ENCODE measurements around the gene ADCY4. TPM values are rescaled to one million over a fixed set of nuclear protein-coding genes. Genes with fewer than 3 reads are reported as not detected.

ADCY4 gene
- total RNA-seq, 1 experiment from 2014 or later = 0.86 TPM

DNA sequence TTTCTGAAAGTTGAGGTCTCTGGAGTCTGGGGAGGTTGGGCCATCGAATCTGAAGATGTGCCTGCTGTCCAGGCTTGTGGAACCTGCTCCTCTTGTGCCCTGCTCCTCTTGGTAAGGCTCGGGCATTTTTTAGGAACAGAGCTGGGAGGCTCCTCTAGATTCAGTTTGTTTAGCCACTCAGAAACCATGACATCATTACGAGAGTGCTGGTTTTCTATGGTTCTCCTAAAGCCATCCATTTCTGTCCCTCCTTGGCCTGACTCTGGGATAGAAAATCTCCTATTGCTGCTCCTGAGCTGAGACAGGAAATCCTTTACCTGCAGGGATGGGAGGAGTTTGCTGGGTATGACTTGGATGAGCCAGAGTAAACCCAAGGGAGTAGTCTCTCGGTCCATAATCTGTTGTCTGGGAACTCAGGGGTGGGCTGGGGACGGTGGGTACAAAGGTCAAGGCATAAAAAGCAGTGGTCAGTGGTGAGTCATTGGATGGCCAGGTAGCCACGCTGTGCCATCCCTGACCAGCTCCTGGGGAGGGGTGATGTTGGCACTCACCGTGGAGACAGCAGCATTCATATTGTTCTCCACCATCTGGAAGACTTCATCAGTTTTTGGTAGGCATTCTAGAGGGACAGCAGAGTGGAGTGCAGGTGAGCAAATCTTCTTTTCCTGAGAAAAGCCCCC is 2.4 kb upstream of the ADCY4 start:
- CTCF ChIA-PET = interaction anchor here (1.1 to 1.2 kb wide), 2 partner anchors 94 to 105 kb away, joined by 3 to 6 read pairs; no protein-coding TSS in a partner anchor
- no peaks in the 10 kb centered on the region for H3K9me2 ChIP-seq (ENCODE audit: insufficient read depth)
- no peak for DNase-seq (ENCODE audit: low read depth, low spot score)
- RAD21 ChIA-PET (ENCODE audit: low non-redundant PET in 1 of 2, low total read pairs in 2 of 2, uncharacterized antibody in 2 of 2, unreplicated experiment in 2 of 2) = no interaction called here
- H3K27me3 ChIP-seq (ENCODE audit: insufficient read depth, low read length) = no peaks in the 10 kb centered on the region
- intact Hi-C loops (cut with micrococcal nuclease) = no loop called here
- no peaks in the 10 kb centered on the region for H4K20me1 ChIP-seq (ENCODE audit: insufficient read depth)
- H3K79me2 ChIP-seq (ENCODE audit: insufficient read depth, low read length) = no peaks in the 10 kb centered on the region
- BruUV-seq (replicated peaks) = no TSS peak
- no peak for TF ChIP-seq SRF (IDR thresholded peaks at IDR 0.05; ENCODE audit: low read depth)
- no peak for TF ChIP-seq POLR2A (IDR thresholded peaks at IDR 0.05; ENCODE audit: borderline replicate concordance, extremely low read depth, insufficient read depth, insufficient read length)
- TF ChIP-seq YY1 (IDR thresholded peaks at IDR 0.05; ENCODE audit: extremely low read depth, insufficient replicate concordance, low read depth, low read length) = no peak
- TF ChIP-seq ELF1 (IDR thresholded peaks at IDR 0.05; ENCODE audit: borderline replicate concordance, low read depth) = no peak
- H3K4me3 ChIP-seq (replicated peaks in 1 of 2; ENCODE audit: low read depth in 1 of 2, low read length in 2 of 2) = no peak overlapping the region
- H3K36me3 ChIP-seq (ENCODE audit: control insufficient read depth in 1 of 2, insufficient read depth in 2 of 2, low read length in 2 of 2) = no peaks in the 10 kb centered on the region
- no peaks in the 10 kb centered on the region for H3K9me3 ChIP-seq (ENCODE audit: control insufficient read depth in 1 of 2, insufficient read depth in 1 of 2, low read depth in 1 of 2, low read length in 2 of 2)
- ATAC-seq = no peak
- H3K4me2 ChIP-seq (ENCODE audit: low read length) = no peak overlapping the region
- no peak overlapping the region for H3K9ac ChIP-seq (ENCODE audit: low read length)
- H3K4me1 ChIP-seq (ENCODE audit: control insufficient read depth in 1 of 2, insufficient read depth in 2 of 2, low read length in 2 of 2) = peaks cover 4 to 12% of the 10 kb centered on the region in 2 experiments
- no peak overlapping the region for H2AFZ ChIP-seq (ENCODE audit: low read depth, low read length, poor library complexity, severe bottlenecking)
- POLR2A ChIA-PET = no interaction called here
- no peak overlapping the region for H3K27ac ChIP-seq (ENCODE audit: low read depth, low read length)

DNA sequence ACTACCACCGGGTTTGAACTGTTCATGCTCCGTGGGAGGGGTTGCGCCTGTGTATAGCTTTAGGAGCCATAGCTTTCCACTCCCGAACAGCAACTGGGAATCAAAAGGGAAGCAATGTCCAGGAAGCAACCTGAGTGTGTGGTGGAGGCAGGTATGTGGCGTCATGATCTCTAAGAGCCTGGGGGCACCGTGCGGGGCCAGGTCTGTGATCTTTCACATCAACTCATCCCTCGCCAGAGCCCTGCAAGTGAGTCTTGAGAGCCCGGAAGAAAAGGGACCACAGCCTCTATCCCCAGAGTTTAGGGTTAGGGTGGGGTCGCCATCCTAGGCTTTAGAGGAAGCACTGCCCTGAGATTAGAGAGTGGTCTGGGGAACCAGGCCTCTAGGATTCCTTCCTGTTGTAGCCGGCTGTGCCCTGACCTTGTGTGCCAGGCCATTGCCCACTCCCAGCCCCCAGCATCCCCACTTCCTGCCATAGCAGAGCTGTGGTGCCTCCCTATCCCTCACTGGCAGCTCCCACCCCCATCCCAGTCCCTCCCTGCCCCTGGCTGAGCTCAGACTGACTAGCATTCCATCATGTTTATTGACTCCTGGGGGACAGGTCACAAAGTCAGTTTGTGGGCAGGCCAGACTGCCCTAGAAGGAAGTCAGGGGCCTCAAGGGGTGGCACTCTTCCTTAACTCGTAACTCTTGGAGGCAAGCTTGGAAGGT is 745 bp upstream of the ADCY4 start:
- no peak overlapping the region for H3K4me3 ChIP-seq (replicated peaks in 1 of 2; ENCODE audit: low read depth in 1 of 2, low read length in 2 of 2)
- intact Hi-C loops (cut with micrococcal nuclease) = no loop called here
- no peak for DNase-seq (ENCODE audit: low read depth, low spot score)
- H3K9me2 ChIP-seq (ENCODE audit: insufficient read depth) = no peaks in the 10 kb centered on the region
- ATAC-seq = no peak
- POLR2A ChIA-PET = interaction anchor here (1.0 kb wide), 1 partner anchor 96 kb away, joined by 6 read pairs; no protein-coding TSS in a partner anchor
- no peak overlapping the region for H3K27ac ChIP-seq (ENCODE audit: low read depth, low read length)
- H3K36me3 ChIP-seq (ENCODE audit: control insufficient read depth in 1 of 2, insufficient read depth in 2 of 2, low read length in 2 of 2) = no peaks in the 10 kb centered on the region
- H3K4me1 ChIP-seq (ENCODE audit: control insufficient read depth in 1 of 2, insufficient read depth in 2 of 2, low read length in 2 of 2) = peaks cover 4 to 12% of the 10 kb centered on the region in 2 experiments
- no peaks in the 10 kb centered on the region for H3K9me3 ChIP-seq (ENCODE audit: control insufficient read depth in 1 of 2, insufficient read depth in 1 of 2, low read depth in 1 of 2, low read length in 2 of 2)
- CTCF ChIA-PET = interaction anchor here (1.1 to 6.3 kb wide), 2 partner anchors 95 to 106 kb away, joined by 3 to 162 read pairs; partner anchors contain the start of genes CBLN3 and KHNYN
- no peak for TF ChIP-seq ZNF274 (IDR thresholded peaks at IDR 0.05; ENCODE audit: low read depth, low read length)
- TF ChIP-seq ELF1 (IDR thresholded peaks at IDR 0.05; ENCODE audit: borderline replicate concordance, low read depth) = no peak
- no peak for TF ChIP-seq SIN3A (IDR thresholded peaks at IDR 0.05; ENCODE audit: low read depth)
- TF ChIP-seq EZH2phosphoT487 (IDR thresholded peaks at IDR 0.05; ENCODE audit: borderline replicate concordance) = no peak
- no peak for TF ChIP-seq SP1 (IDR thresholded peaks at IDR 0.05; ENCODE audit: low read depth)
- no peak for TF ChIP-seq CEBPB (IDR thresholded peaks at IDR 0.05; ENCODE audit: low read depth)
- no peak overlapping the region for H2AFZ ChIP-seq (ENCODE audit: low read depth, low read length, poor library complexity, severe bottlenecking)
- H3K27me3 ChIP-seq (ENCODE audit: insufficient read depth, low read length) = no peaks in the 10 kb centered on the region
- H3K4me2 ChIP-seq (ENCODE audit: low read length) = no peak overlapping the region
- no TSS peak for BruUV-seq (replicated peaks)
- no peaks in the 10 kb centered on the region for H3K79me2 ChIP-seq (ENCODE audit: insufficient read depth, low read length)
- H3K9ac ChIP-seq (ENCODE audit: low read length) = no peak overlapping the region
- RAD21 ChIA-PET (ENCODE audit: low non-redundant PET in 1 of 2, low total read pairs in 2 of 2, uncharacterized antibody in 2 of 2, unreplicated experiment in 2 of 2) = no interaction called here
- H4K20me1 ChIP-seq (ENCODE audit: insufficient read depth) = no peaks in the 10 kb centered on the region
